A549 treated with AZD9567 at 1 μM for 4 hours (cell line): Measurements from ENCODE around the gene SMARCAL1. TPM values are rescaled to one million over a fixed set of nuclear protein-coding genes. Genes with fewer than 3 reads are reported as not detected.

ENCODE experiments used
- total RNA-seq: library from RNA; stranded (reverse); fragments of 200-300 nt; extraction: Qiagen RNA extraction; gene quantifications from 5 replicates; pipeline ENCODE4 v1.2.3, GENCODE V29; 2022; ENCODE audit not compliant: insufficient read depth

The SMARCAL1 gene
- total RNA-seq: 13.1 to 23.7 TPM (median 14.5 TPM) in 5 replicates

DNA sequence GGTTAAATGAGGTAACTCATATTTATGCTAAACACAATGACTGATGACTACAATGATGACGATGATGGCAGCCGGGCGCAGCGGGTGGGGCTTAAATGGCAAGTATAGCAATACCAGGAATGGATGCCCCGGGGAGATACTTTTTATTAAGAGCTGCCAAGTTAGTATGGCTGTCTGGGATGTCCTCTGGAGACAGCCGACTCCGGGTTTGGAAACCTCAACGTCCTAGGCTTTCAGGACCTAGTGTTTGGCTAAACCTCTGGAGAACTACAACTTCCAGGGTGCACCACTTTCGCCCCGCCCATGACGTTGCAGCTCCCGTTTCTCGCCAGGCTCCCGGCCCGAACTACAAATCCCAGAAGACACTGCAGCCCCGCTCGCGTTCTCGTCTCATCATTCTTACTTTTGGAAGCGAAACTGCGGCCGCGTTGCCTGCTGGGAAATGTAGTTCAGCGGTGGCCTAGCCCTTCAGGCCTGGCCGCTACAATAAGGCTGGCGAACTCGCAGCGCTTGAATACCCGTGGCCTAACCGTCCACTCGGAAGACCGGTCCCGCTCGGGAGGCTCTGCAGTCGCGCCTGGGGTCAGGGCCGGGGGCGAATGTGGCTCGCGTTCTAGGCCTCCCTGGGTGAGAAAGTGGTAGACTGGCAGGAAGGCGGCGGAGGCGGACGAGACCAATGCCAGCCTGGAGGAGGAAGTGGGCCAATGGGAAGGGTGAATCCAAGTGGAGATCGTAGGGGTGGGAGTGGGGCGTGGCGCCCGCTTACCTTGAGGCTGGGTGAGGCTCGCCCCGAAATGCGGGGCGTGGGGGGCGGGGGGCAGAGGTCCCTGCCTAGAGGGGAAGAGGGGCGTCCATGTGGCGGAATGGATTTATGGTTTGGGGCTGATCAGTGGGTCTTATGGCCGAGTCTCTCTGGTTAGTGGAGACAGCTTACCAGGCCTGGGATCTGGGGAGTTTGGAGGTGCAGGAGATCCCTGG lies at the start of gene SMARCAL1:
Gene SMARCAL1 (plus strand): TSS at position 463 of the 978 bp plus-strand sequence. CDS start 2,221 bp downstream, outside the sequence.

DNA sequence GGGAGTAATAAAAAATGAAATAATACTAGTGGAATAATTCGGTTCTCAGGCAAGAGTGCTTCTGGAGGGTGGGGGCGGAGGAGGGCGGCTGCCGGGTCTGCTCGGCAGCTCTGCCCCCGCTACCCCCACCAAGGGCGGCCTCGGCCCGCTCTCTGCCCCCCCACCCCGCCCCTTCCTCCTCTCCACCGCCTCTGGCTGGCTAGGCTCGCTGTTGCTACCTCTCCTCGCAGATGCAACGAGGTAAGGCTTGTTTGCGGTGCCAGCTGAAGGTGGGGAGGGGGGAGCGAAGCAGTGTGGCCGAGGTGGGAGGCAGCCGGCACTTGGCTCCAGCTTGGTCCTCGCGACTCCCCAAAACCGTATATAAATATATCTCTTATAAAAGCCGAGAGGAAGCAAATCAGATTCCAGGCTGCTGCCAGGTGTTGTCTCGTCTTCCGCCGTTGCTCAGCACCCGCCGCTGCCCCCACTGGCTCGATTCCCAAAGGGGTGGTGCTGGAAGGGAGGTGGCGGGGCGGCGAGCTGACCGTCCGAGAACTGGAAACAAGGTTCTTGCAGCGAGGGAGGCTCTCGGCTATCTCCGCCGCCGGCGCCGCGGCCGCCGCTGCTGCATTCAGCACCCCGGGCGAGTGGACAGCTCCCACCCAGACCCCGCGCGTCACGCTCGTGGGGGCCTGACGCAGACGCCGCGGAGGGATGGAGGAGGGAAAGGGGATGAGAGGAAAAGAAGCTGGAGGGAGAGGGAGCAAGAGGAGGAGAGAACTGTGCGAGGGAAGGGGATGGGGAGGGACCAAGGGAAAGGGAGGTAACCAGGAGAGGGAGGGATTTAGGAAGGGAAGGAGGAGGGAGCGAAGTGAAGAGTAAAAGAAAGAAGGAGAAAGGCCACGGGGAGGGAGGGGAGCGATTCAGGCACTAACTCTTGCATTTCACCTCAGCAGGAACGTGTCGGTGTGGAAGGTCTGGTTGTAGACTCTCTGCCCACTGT lies 40.3 kb upstream of the SMARCAL1 start, which contains the start of gene MARCHF4:
Gene MARCHF4 (minus strand): TSS at position 763 of the 982 bp plus-strand sequence. CDS start 2,223 bp downstream, outside the sequence.

DNA sequence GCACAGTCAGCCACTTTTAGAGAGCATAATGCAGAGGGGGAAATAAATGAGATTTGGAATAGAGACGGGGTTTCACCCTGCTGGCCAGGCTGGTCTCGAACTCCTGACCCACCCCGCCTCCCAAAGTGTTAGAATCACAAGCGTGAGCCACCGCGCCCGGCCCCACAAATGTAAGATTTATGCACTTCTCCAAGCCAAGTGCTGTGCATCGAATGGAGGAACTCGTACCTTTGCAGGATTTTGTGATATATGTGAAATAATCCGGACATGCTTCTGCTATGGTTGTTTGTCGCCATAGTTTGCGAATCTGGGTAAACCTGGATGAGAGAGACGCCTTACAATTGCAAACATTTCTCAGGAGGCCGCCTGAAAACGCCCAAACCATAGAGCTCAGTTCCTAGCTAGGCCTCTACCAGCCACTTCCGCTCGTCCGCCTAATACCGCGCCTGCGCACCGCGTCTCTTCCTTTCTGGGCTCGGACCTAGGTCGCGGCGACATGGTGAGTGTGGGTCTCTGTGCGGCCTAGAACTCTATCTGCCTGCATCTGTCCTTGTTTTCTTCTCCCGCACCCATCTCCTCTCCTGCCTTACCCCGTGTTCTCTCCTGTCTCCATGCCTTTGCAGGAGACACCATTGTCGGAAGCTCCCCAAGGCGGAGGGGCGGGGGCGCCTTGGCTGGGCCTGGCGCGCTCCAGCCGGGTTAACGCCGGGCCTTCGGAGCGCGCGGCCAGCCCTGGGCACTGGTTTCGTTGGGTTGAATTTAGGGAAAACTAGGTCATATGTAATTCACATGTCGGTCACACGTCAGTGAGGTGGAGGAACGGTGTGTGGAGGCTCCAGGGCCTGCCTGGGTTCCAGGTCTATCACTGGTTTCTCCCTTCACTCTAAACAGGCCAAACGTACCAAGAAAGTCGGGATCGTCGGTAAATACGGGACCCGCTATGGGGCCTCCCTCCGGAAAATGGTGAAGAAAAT lies 86.4 kb downstream of the SMARCAL1 start, which contains the start of gene RPL37A:
Gene RPL37A (plus strand): TSS at position 466 of the 974 bp plus-strand sequence. CDS start 31 bp downstream, at position 497.

Other genes with a start within 250 kb of the SMARCAL1 start
- gene MARCHF4, start 40.0 kb upstream of the SMARCAL1 start, total RNA-seq: 25.2 to 31.2 TPM (median 30.4 TPM) in 5 replicates
- gene RPL37A, start 86.4 kb downstream of the SMARCAL1 start, total RNA-seq: 3,340 to 5,310 TPM (median 4,999 TPM) in 5 replicates
- gene IGFBP2, start 220.9 kb downstream of the SMARCAL1 start, total RNA-seq: 43.3 to 88.6 TPM (median 86.5 TPM) in 5 replicates